B cell (primary cell): ENCODE results near the gene N4BP2. TPM values are rescaled to one million over a fixed set of nuclear protein-coding genes. Genes with fewer than 3 reads are reported as not detected.

Experiments used
- ATAC-seq: fragments of 200-7000 bp; cut with Tn5 transposase; one replicate; pipeline ENCODE4 v1.10.0; 2021; ENCODE audit warnings: low read depth, mild to moderate bottlenecking, moderate number of reproducible peaks, moderate library complexity
- CTCF ChIA-PET: fragments of 350-600 bp; sonication (Branson Sonifier 250); formaldehyde crosslinking; loops from one replicate; lab custom pipeline; 2021; ENCODE audit warnings: antibody characterized with exemption, inconsistent platforms; lab: Charles Lee
- POLR2A ChIA-PET: fragments of 350-600 bp; sonication (Branson Sonifier 250); formaldehyde crosslinking; loops from one replicate; lab custom pipeline; 2021; ENCODE audit warnings: antibody characterized with exemption; lab: Charles Lee
- DNase-seq: peaks from one replicate; pipeline ENCODE4 v3.0.0; 2013
- H2AFZ ChIP-seq: 2 replicates; pipeline ENCODE4 v1.6.1; 2012; ENCODE audit warnings: mild to moderate bottlenecking, low read depth, low read length; ENCODE audit not compliant: insufficient read depth, poor library complexity, severe bottlenecking
- H3K27ac ChIP-seq, 2 donors: 1 replicate in 1 of 2; 2 replicates in 1 of 2; pipeline ENCODE4 v1.5.1; 2012 to 2013; ENCODE audit warnings: low read length in 2 of 2, mild to moderate bottlenecking in 2 of 2, moderate library complexity in 1 of 2
- H3K27me3 ChIP-seq, 4 experiments: fragments of 200-600 bp in 1 of 4; sonication (generic) in 1 of 4; replicated peaks in 1 of 4; 1 replicate in 2 of 4; 2 replicates in 2 of 4; pipeline versions ENCODE4 v1.6.1 to v1.7.0; 2013 to 2016; ENCODE audit warnings: low read length in 3 of 4, mild to moderate bottlenecking in 2 of 4, mixed read lengths in 1 of 4, moderate library complexity in 1 of 4; ENCODE audit not compliant: insufficient read depth in 4 of 4, control insufficient read depth in 3 of 4; ENCODE audit errors: control extremely low read depth in 1 of 4
- H3K36me3 ChIP-seq, 2 experiments: replicated peaks in 1 of 2; 1 replicate in 1 of 2; 2 replicates in 1 of 2; pipeline versions ENCODE4 v1.6.1 to v1.7.1; 2013; ENCODE audit warnings: low read length in 1 of 2; ENCODE audit not compliant: insufficient read depth in 2 of 2, control insufficient read depth in 1 of 2; ENCODE audit errors: control extremely low read depth in 1 of 2, extremely low read depth in 1 of 2
- H3K4me1 ChIP-seq, 2 donors: fragments of 200-600 bp in 1 of 2; sonication (generic) in 1 of 2; 1 replicate in 1 of 2; 2 replicates in 1 of 2; pipeline versions ENCODE4 v1.5.1 to v1.6.1; 2013 to 2017; ENCODE audit warnings: low read length in 2 of 2; ENCODE audit not compliant: control insufficient read depth in 2 of 2, insufficient read depth in 2 of 2
- H3K4me2 ChIP-seq: replicated peaks from 2 replicates; pipeline ENCODE3; 2012; ENCODE audit warnings: mild to moderate bottlenecking, low read depth, low read length; ENCODE audit not compliant: poor library complexity, severe bottlenecking
- H3K4me3 ChIP-seq, 5 experiments: fragments of 200-600 bp in 1 of 5; sonication (generic) in 1 of 5; 1 replicate in 3 of 5; 2 replicates in 2 of 5; pipeline versions ENCODE4 v1.5.1 to v1.7.0; 2011 to 2016; ENCODE audit warnings: low read length in 4 of 5, mild to moderate bottlenecking in 4 of 5, low read depth in 2 of 5, control low read depth in 1 of 5, moderate library complexity in 1 of 5; ENCODE audit not compliant: insufficient read depth in 1 of 5; ENCODE audit errors: control extremely low read depth in 1 of 5, extremely low read depth in 1 of 5
- H3K79me2 ChIP-seq: fragments of 200-600 bp; sonication (generic); one replicate; pipeline ENCODE4 v1.6.0; 2016; ENCODE audit warnings: low read length; ENCODE audit not compliant: control insufficient read depth, insufficient read depth
- H3K9ac ChIP-seq: fragments of 200-600 bp; sonication (generic); 2 replicates; pipeline ENCODE4 v1.6.1; 2017; ENCODE audit warnings: mild to moderate bottlenecking, low read length, moderate library complexity
- H3K9me3 ChIP-seq, 3 donors: one replicate each; pipeline versions ENCODE4 v1.6.1 to v1.7.1; 2013; ENCODE audit warnings: low read length in 2 of 3; ENCODE audit not compliant: control insufficient read depth in 2 of 3, insufficient read depth in 1 of 3; ENCODE audit errors: control extremely low read depth in 1 of 3
- H4K20me1 ChIP-seq: 2 replicates; pipeline ENCODE4 v1.6.0; 2012; ENCODE audit warnings: mild to moderate bottlenecking, low read length; ENCODE audit not compliant: insufficient read depth, control insufficient read depth, poor library complexity, severe bottlenecking
- H3K27ac Mint-ChIP-seq: one replicate; pipeline ENCODE4 v1.8.0; 2021; ENCODE audit warnings: mixed read lengths
- H3K27me3 Mint-ChIP-seq: one replicate; pipeline ENCODE4 v1.8.0; 2021; ENCODE audit warnings: mixed read lengths
- H3K4me1 Mint-ChIP-seq: one replicate; pipeline ENCODE4 v1.8.0; 2021; ENCODE audit warnings: mixed read lengths
- H3K4me3 Mint-ChIP-seq: one replicate; pipeline ENCODE4 v1.8.0; 2021; ENCODE audit warnings: mixed read lengths
- H3K9me3 Mint-ChIP-seq: one replicate; pipeline ENCODE4 v1.8.0; 2022; ENCODE audit warnings: mixed read lengths; ENCODE audit not compliant: insufficient read depth
- EZH2 ChIP-seq: IDR thresholded peaks from 2 replicates; pipeline ENCODE4 v1.6.1; 2012; ENCODE audit warnings: borderline replicate concordance, low read depth, mild to moderate bottlenecking, moderate library complexity, low read length; ENCODE audit not compliant: insufficient read depth, poor library complexity, severe bottlenecking
- WGBS: methylation state at CpG from one replicate; pipeline ENCODE4 v1.1.5; 2013; ENCODE audit warnings: missing lambda C conversion rate; ENCODE audit not compliant: insufficient coverage; 5-methylcytosine and 5-hydroxymethylcytosine counted together
- intact Hi-C: fragments of 100-400 bp; cut with micrococcal nuclease; formaldehyde crosslinking; loops from one replicate; pipeline ENCODE4 v1.10.0; 2022
- polyA plus RNA-seq: library from polyadenylated mRNA; depleted of rRNA; stranded (reverse); fragments of >200 nt; gene quantifications from 2 replicates; pipeline ENCODE4 v1.2.3, GENCODE V29; 2012
- total RNA-seq, 2 donors: library from RNA; stranded (reverse); fragments of 120-200 nt in 1 of 2; gene quantifications; 1 replicate in 1 of 2; 2 replicates in 1 of 2; pipeline versions ENCODE4 v1.2.3 to v1.2.4, GENCODE V29; 2013 to 2022
- TF ChIP-seq, protein P1 (sequence below): fragments of 200-600 bp; IDR thresholded peaks from one replicate; pipeline ENCODE4 v1.8.0; 2022; ENCODE audit warnings: antibody characterized with exemption, mild to moderate bottlenecking

The N4BP2 gene
- total and polyA plus RNA-seq, 2 donors (not counting 1 experiment from before 2014, with no cell fraction given), result 2.4 to 12.8 TPM

DNA sequence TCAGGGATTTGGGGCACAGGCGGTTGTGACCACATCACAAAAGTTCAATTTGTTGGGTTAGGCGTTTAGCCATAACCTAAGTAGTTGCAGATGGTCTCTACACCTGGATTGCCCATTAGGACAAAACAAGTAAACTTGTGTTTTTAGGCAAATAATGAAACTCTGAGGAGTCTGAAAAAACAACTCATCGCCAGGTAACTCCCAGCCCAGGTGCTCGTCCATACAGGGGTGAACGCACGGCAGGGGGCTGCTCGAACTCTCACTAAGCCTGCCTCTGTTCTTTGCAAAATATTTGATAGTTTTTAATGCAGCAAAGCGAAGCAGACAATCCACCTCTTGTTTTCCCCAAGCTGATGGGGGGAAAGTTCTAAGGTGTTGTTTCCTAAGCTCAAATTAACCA is 139.6 kb downstream of the N4BP2 start:
- ChIA-PET POLR2A (interaction anchor here (0.6 to 2.5 kb wide), 9 partner anchors 11 to 349 kb away, joined by 3 to 40 read pairs (median 7); partner anchors contain the start of gene N4BP2), CTCF (interaction anchor here (0.6 to 8.2 kb wide), 13 partner anchors 9 to 140 kb away, joined by 3 to 70 read pairs (median 4); no protein-coding TSS in a partner anchor)
- ATAC-seq (no peak), DNase-seq (no peak)
- H3K79me2 ChIP-seq, result peaks cover 99% of the 10 kb centered on the region
- Mint-ChIP-seq H3K9me3 (no peaks in the 10 kb centered on the region), H3K4me1 (peaks cover 65% of the 10 kb centered on the region), H3K27me3 (no peaks in the 10 kb centered on the region), H3K27ac (peak overlapping the region; percentile 91), H3K4me3 (peak overlapping the region; percentile 96)
- H3K27ac ChIP-seq, result peak overlapping the region; percentile 93 to 99
- H3K27me3 ChIP-seq, result no peaks in the 10 kb centered on the region
- H3K4me3 ChIP-seq, result peak overlapping the region; percentile 79 to 99 (median 90)
- TF ChIP-seq EZH2, result no peak
- TF ChIP-seq, protein P1, sequence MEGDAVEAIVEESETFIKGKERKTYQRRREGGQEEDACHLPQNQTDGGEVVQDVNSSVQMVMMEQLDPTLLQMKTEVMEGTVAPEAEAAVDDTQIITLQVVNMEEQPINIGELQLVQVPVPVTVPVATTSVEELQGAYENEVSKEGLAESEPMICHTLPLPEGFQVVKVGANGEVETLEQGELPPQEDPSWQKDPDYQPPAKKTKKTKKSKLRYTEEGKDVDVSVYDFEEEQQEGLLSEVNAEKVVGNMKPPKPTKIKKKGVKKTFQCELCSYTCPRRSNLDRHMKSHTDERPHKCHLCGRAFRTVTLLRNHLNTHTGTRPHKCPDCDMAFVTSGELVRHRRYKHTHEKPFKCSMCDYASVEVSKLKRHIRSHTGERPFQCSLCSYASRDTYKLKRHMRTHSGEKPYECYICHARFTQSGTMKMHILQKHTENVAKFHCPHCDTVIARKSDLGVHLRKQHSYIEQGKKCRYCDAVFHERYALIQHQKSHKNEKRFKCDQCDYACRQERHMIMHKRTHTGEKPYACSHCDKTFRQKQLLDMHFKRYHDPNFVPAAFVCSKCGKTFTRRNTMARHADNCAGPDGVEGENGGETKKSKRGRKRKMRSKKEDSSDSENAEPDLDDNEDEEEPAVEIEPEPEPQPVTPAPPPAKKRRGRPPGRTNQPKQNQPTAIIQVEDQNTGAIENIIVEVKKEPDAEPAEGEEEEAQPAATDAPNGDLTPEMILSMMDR, result no peak
- H3K4me1 ChIP-seq, result peaks cover 49 to 59% of the 10 kb centered on the region in 2 donors
- peak overlapping the region; percentile 6 for H2AFZ ChIP-seq
- peaks cover 35% of the 10 kb centered on the region for H4K20me1 ChIP-seq
- 3% methylated on average over 6 of the region's 8 CpGs for WGBS
- peaks cover 0 to 4% of the 10 kb centered on the region in 2 experiments for H3K36me3 ChIP-seq
- intact Hi-C loops, result loop anchor here (1.0 to 10.0 kb wide), 7 partner anchors 9 to 1531 kb away; partner anchors contain the start of genes KLF3, N4BP2 and PDS5A
- H3K9me3 ChIP-seq, result no peaks in the 10 kb centered on the region
- peak overlapping the region; percentile 83 for H3K4me2 ChIP-seq
- peak overlapping the region; percentile 99 for H3K9ac ChIP-seq

DNA sequence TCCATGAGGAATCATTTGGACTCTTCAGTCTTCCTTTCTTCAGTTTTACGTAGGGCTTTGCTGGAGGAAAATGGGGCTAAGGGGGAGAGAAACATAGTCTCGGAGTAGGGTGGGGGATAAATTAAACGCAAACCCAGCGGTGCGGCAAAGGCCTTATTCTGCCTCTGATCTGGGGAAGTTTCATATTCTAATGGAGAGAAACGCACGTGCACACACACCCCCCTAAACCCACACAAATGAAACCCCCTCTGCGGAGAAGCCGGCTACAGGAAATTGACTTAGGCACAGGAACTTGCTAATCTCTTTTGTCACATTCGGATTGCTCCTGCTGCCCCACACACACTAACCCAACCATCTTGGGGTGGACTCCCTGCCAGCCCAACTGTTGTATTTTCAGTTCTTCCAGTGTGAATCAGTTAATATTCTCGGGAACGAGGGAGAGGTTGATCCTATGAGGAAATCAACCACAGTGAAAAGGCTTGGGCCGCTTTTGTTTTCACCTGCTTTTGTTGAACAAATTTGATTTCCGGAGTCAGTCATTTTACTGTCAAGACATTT is 140.2 kb downstream of the N4BP2 start, which contains the start of gene RHOH:
Gene RHOH, plus strand, starts transcription at position 308 of the 558 bp plus-strand sequence. CDS start 46,356 bp downstream, outside the sequence.
- H3K9me3 ChIP-seq, result no peaks in the 10 kb centered on the region
- H3K79me2 ChIP-seq, result peaks cover 99% of the 10 kb centered on the region
- H4K20me1 ChIP-seq, result peaks cover 39% of the 10 kb centered on the region
- H3K36me3 ChIP-seq, result peaks cover 2 to 4% of the 10 kb centered on the region in 2 experiments
- H3K4me1 Mint-ChIP-seq, result peaks cover 63% of the 10 kb centered on the region
- TF ChIP-seq, protein P1, result no peak
- TF ChIP-seq EZH2, result no peak
- no peaks in the 10 kb centered on the region for H3K27me3 Mint-ChIP-seq
- peak within 1 kb of the TSS; percentile 83 for H3K4me2 ChIP-seq
- peak; percentile 50 for ATAC-seq
- intact Hi-C loops, result loop anchor here (1.0 to 10.0 kb wide), 8 partner anchors 8 to 1532 kb away; partner anchors contain the start of genes KLF3, N4BP2 and PDS5A
- H3K27ac Mint-ChIP-seq, result peak within 1 kb of the TSS; percentile 91
- peak within 1 kb of the TSS; percentile 6 for H2AFZ ChIP-seq
- H3K9ac ChIP-seq, result peak within 1 kb of the TSS; percentile 99
- peaks cover 49 to 59% of the 10 kb centered on the region in 2 donors for H3K4me1 ChIP-seq
- H3K4me3 ChIP-seq, result peak within 1 kb of the TSS; percentile 79 to 99 (median 90)
- POLR2A ChIA-PET, result interaction anchor here (0.6 to 4.2 kb wide), 8 partner anchors 11 to 349 kb away, joined by 3 to 40 read pairs (median 6); partner anchors contain the start of gene N4BP2
- H3K4me3 Mint-ChIP-seq, result peak within 1 kb of the TSS; percentile 96
- H3K27ac ChIP-seq, result peak within 1 kb of the TSS; percentile 93 to 99
- DNase-seq, result peak; percentile 91
- CTCF ChIA-PET, result interaction anchor here (0.6 to 8.2 kb wide), 14 partner anchors 11 to 141 kb away, joined by 3 to 70 read pairs (median 6); no protein-coding TSS in a partner anchor
- no peaks in the 10 kb centered on the region for H3K9me3 Mint-ChIP-seq
- no peaks in the 10 kb centered on the region for H3K27me3 ChIP-seq
- WGBS, result 2% methylated on average over 7 of the region's 14 CpGs
